ENCODE results near the gene POC1B.

DNA sequence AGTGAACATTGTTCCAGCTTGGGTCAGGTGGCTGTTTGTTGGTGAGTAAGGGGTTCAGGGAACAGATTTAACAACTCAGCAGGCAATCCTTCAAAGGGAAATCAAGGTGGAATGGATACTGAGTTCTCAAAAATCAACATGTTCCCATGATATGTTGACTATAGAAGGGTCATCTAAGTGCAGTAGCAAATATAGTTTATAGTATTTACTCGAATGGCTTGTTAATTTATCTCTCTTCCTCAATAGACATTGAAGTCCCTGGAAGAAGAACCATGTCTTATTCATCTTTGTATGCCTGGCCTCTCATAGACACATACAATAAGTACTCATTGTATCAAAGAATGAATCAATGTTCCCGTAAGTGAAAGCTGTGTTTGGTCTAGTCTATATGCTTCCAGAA is 149.0 kb downstream of the POC1B start:
- TF ChIP-seq, protein P1, sequence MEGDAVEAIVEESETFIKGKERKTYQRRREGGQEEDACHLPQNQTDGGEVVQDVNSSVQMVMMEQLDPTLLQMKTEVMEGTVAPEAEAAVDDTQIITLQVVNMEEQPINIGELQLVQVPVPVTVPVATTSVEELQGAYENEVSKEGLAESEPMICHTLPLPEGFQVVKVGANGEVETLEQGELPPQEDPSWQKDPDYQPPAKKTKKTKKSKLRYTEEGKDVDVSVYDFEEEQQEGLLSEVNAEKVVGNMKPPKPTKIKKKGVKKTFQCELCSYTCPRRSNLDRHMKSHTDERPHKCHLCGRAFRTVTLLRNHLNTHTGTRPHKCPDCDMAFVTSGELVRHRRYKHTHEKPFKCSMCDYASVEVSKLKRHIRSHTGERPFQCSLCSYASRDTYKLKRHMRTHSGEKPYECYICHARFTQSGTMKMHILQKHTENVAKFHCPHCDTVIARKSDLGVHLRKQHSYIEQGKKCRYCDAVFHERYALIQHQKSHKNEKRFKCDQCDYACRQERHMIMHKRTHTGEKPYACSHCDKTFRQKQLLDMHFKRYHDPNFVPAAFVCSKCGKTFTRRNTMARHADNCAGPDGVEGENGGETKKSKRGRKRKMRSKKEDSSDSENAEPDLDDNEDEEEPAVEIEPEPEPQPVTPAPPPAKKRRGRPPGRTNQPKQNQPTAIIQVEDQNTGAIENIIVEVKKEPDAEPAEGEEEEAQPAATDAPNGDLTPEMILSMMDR (conservative IDR thresholded peaks at IDR 0.05), result no peak
- TF ChIP-seq ZFX (IDR thresholded peaks at IDR 0.05), result no peak
